K562 (cell line): Measurements from ENCODE around the gene FIBP. TPM values are rescaled to one million over a fixed set of nuclear protein-coding genes. Genes with fewer than 3 reads are reported as not detected.
A peak's percentile ranks its signal among the peaks of the same experiment; 100 is the strongest.

ENCODE experiments used
- ARHGAP35 ChIP-seq: fragments of 450-650 bp; IDR thresholded peaks from 2 replicates; pipeline ENCODE4 v1.6.1; 2018; ENCODE audit not compliant: partially characterized antibody
- CBX1 ChIP-seq: sonication (generic); IDR thresholded peaks from 2 replicates; pipeline ENCODE4 v1.6.1; 2016; ENCODE audit warnings: antibody characterized with exemption, low read depth, mild to moderate bottlenecking
- CBX5 ChIP-seq: IDR thresholded peaks from 2 replicates; pipeline ENCODE4 v1.6.1; 2014; ENCODE audit warnings: low read depth, borderline replicate concordance
- CCNT2 ChIP-seq: IDR thresholded peaks from 2 replicates; pipeline ENCODE4 v1.6.1; 2011; ENCODE audit warnings: borderline replicate concordance, low read depth, mild to moderate bottlenecking, moderate library complexity, mixed read lengths, low read length; ENCODE audit not compliant: insufficient read length; ENCODE audit errors: extremely low read depth
- CREM ChIP-seq: IDR thresholded peaks from 2 replicates; pipeline ENCODE4 v1.6.1; 2014; ENCODE audit warnings: antibody characterized with exemption, low read depth
- E2F3 ChIP-seq: fragments of 250-450 bp; sonication (Bioruptor Pico); IDR thresholded peaks from 2 replicates; pipeline ENCODE4 v1.4.0; 2020; ENCODE audit warnings: mild to moderate bottlenecking
- EP400 ChIP-seq: fragments of 450-650 bp; IDR thresholded peaks from 2 replicates; pipeline ENCODE4 v1.6.1; 2017; ENCODE audit warnings: antibody characterized with exemption, mild to moderate bottlenecking, moderate library complexity
- FOXJ2 ChIP-seq: fragments of 200-800 bp; sonication (Bioruptor generic); IDR thresholded peaks from 2 replicates; pipeline ENCODE4 v1.6.1; 2016; ENCODE audit warnings: missing genetic modification characterization, missing compliant biosample characterization
- FOXP1 ChIP-seq: sonication (generic); formaldehyde crosslinking; IDR thresholded peaks from 2 replicates; pipeline ENCODE4 v1.8.0; 2022; ENCODE audit warnings: mild to moderate bottlenecking, missing genetic modification reagents
- HNRNPH1 ChIP-seq: fragments of 200-400 bp; formaldehyde crosslinking; optimal IDR thresholded peaks from 2 replicates; pipeline ENCODE3; 2017; ENCODE audit warnings: low read depth, mild to moderate bottlenecking, low read length, moderate library complexity
- ID3 ChIP-seq, 2 experiments: fragments of 250-450 bp in 1 of 2; fragments of 450-650 bp in 1 of 2; sonication (Bioruptor Pico) in 1 of 2; IDR thresholded peaks; 2 replicates each; pipeline versions ENCODE4 v1.6.1 to v1.8.0; 2016 to 2021; ENCODE audit warnings: mild to moderate bottlenecking in 2 of 2, moderate library complexity in 2 of 2, missing compliant biosample characterization in 1 of 2, missing genetic modification characterization in 1 of 2
- KLF10 ChIP-seq: fragments of 250-450 bp; sonication (Bioruptor Pico); IDR thresholded peaks from 2 replicates; pipeline ENCODE4 v1.6.1; 2021; ENCODE audit warnings: matching md5 sums
- KLF6 ChIP-seq: fragments of 250-450 bp; sonication (Bioruptor Pico); IDR thresholded peaks from 2 replicates; pipeline ENCODE4 v1.4.0; 2020; ENCODE audit warnings: mild to moderate bottlenecking, moderate library complexity, borderline replicate concordance
- MAZ ChIP-seq, 2 experiments: fragments of 450-650 bp in 1 of 2; sonication (generic) in 1 of 2; formaldehyde crosslinking; IDR thresholded peaks in 1 of 2; conservative IDR thresholded peaks in 1 of 2; 2 replicates each; pipeline versions ENCODE4 v1.4.0 to v1.5.0; 2020; ENCODE audit warnings: mild to moderate bottlenecking in 1 of 2, missing genetic modification reagents in 1 of 2
- MTA3 ChIP-seq: fragments of 450-650 bp; formaldehyde crosslinking; IDR thresholded peaks from 2 replicates; pipeline ENCODE4 v1.6.1; 2017; ENCODE audit warnings: mild to moderate bottlenecking, borderline replicate concordance
- NEUROD1 ChIP-seq: fragments of 150-350 bp; IDR thresholded peaks from 2 replicates; pipeline ENCODE4 v1.6.1; 2014; ENCODE audit warnings: borderline replicate concordance, low read length, low read depth; ENCODE audit not compliant: partially characterized antibody
- RBFOX2 ChIP-seq: fragments of 200-400 bp; formaldehyde crosslinking; IDR thresholded peaks from 2 replicates; pipeline ENCODE4 v1.6.1; 2017; ENCODE audit warnings: low read depth, mild to moderate bottlenecking, low read length, moderate library complexity
- RBM39 ChIP-seq: fragments of 200-400 bp; formaldehyde crosslinking; optimal IDR thresholded peaks from 2 replicates; pipeline ENCODE3; 2018; ENCODE audit warnings: low read depth, low read length
- SAFB2 ChIP-seq: fragments of 200-400 bp; formaldehyde crosslinking; IDR thresholded peaks from 2 replicates; pipeline ENCODE4 v1.6.1; 2018; ENCODE audit warnings: borderline replicate concordance, low read length, low read depth, moderate library complexity; ENCODE audit not compliant: severe bottlenecking
- SIRT6 ChIP-seq: IDR thresholded peaks from one replicate; pipeline ENCODE4 v1.6.1; 2012; ENCODE audit warnings: low read depth, mild to moderate bottlenecking, control low read depth, inconsistent platforms, low read length, moderate library complexity
- TSHZ1 ChIP-seq: fragments of 250-450 bp; sonication (Bioruptor Pico); IDR thresholded peaks from 2 replicates; pipeline ENCODE4 v1.4.0; 2020; ENCODE audit warnings: mild to moderate bottlenecking, moderate library complexity
- ZNF212 ChIP-seq: fragments of 450-650 bp; formaldehyde crosslinking; IDR thresholded peaks from 2 replicates; pipeline ENCODE4 v1.4.0; 2020; ENCODE audit warnings: mild to moderate bottlenecking
- ZNF316 ChIP-seq: fragments of 450-650 bp; IDR thresholded peaks from 2 replicates; pipeline ENCODE4 v1.6.1; 2016
- polyA plus RNA-seq, 8 experiments: library from polyadenylated mRNA; depleted of rRNA in 4 of 8; stranded (reverse) in 5 of 8; unstranded in 3 of 8; fragments of >200 nt; fragmentation: Nextera tagmentation in 2 of 8; fragmentation: Illumina TruSeq in 1 of 8; extraction: Ambion mirVana in 2 of 8; extraction: Trizol in 1 of 8; gene quantifications; 2 replicates each; pipeline versions ENCODE4 v1.2.1 to v1.2.3, GENCODE V29; 2011 to 2014; ENCODE audit warnings: inconsistent platforms in 1 of 8, missing spikeins in 1 of 8
- total RNA-seq, 7 experiments: library from RNA; depleted of rRNA in 6 of 7; stranded (reverse); fragments of >200 nt in 6 of 7; fragmentation: Illumina TruSeq in 2 of 7; extraction: Trizol in 2 of 7; gene quantifications; 2 replicates each; pipeline versions ENCODE4 v1.2.1 to v1.2.3, GENCODE V29; 2011 to 2021; ENCODE audit warnings: low replicate concordance in 1 of 7

The FIBP gene
- total and polyA plus RNA-seq, 9 of the 15 experiments (the other 6 are each of a cell fraction or from before 2014, with no cell fraction given): 41.2 to 79.2 (median 48.6) TPM

GRCh38 chr11:65899356-65900124 lies 11.3 kb upstream of the FIBP start (continued):
- 0 out of 2 replicates have a peak, but pooled peaks have one; percentile 18 for TF ChIP-seq TSHZ1
- TF ChIP-seq E2F3 (CRISPR knock-in tag): peak; percentile 42; the same call in 1 of the 2 replicates
- peak; percentile 96 for TF ChIP-seq ZNF316
- TF ChIP-seq SAFB2: no peak
- TF ChIP-seq FOXJ2 (tag): no peak
- peak; percentile 76 for TF ChIP-seq NEUROD1
- TF ChIP-seq ID3 (CRISPR knock-in tag; IDR thresholded peaks at IDR 0.05): no peak
- peak; percentile 67; the same call in 1 of the 2 replicates for TF ChIP-seq ID3 (tag; IDR thresholded peaks at IDR 0.05)
- peak; percentile 87 for TF ChIP-seq RBM39
- TF ChIP-seq KLF6 (CRISPR knock-in tag): 0 out of 2 replicates have a peak, but pooled peaks have one; percentile 60
- TF ChIP-seq SIRT6: peak; percentile 17
- TF ChIP-seq CBX5: no peak
- peak; percentile 97 for TF ChIP-seq EP400
- peak; percentile 66 for TF ChIP-seq CREM
- no peak for TF ChIP-seq KLF10 (CRISPR knock-in tag)
- peak; percentile 14; the same call in 1 of the 2 replicates for TF ChIP-seq ZNF212 (CRISPR knock-in tag)
- peak; percentile 77 for TF ChIP-seq HNRNPH1
- peak; percentile 80 to 87 for TF ChIP-seq MAZ (CRISPR knock-in tag; conservative IDR thresholded peaks at IDR 0.05 in 1 of 2, IDR thresholded peaks at IDR 0.05 in 1 of 2)
- TF ChIP-seq ARHGAP35: peak; percentile 51
- peak; percentile 89 for TF ChIP-seq FOXP1
- peak; percentile 87; the same call in 1 of the 2 replicates for TF ChIP-seq MTA3
- TF ChIP-seq CCNT2: peak; percentile 97
- no peak for TF ChIP-seq CBX1
- TF ChIP-seq RBFOX2: peak; percentile 98
